ENCODE measurements around the gene SUGCT.

DNA sequence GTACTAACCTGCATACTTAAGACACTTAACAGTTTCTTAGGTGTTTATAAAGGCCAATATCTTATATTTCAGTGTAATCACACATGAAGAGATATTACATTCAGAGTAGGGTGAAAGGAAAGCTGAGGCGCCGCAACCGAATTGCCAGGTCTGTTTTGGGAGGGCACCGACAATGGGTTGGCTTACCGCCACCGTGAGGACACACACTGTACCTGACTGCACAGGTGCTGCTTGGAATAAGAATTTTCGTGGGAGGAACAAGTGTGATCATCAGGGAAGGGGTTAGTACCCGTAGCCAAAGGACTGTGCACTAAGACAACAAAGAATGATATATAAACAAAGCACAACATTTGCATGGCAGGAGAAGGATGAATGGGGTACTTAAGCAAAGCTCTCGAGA lies 591.8 kb downstream of the SUGCT start:
- TF ChIP-seq, protein P1, sequence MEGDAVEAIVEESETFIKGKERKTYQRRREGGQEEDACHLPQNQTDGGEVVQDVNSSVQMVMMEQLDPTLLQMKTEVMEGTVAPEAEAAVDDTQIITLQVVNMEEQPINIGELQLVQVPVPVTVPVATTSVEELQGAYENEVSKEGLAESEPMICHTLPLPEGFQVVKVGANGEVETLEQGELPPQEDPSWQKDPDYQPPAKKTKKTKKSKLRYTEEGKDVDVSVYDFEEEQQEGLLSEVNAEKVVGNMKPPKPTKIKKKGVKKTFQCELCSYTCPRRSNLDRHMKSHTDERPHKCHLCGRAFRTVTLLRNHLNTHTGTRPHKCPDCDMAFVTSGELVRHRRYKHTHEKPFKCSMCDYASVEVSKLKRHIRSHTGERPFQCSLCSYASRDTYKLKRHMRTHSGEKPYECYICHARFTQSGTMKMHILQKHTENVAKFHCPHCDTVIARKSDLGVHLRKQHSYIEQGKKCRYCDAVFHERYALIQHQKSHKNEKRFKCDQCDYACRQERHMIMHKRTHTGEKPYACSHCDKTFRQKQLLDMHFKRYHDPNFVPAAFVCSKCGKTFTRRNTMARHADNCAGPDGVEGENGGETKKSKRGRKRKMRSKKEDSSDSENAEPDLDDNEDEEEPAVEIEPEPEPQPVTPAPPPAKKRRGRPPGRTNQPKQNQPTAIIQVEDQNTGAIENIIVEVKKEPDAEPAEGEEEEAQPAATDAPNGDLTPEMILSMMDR (IDR thresholded peaks at IDR 0.05), result no peak
- TF ChIP-seq POLR2A (IDR thresholded peaks at IDR 0.05), result no peak
